ENCODE data around the gene WFIKKN1.

Gene WFIKKN1

GRCh38 chr16:592518-593306, 38.1 kb upstream of the WFIKKN1 start:
- Histone ChIP-seq H3K27ac (ENCODE audit: extremely low read depth, low read depth, low read length) (no peak overlapping the region), H3K4me3 (ENCODE audit: low read depth, low read length) (no peak overlapping the region), H3K4me1 (ENCODE audit: control insufficient read depth, insufficient read depth, low read length) (peaks cover 14% of the 10 kb centered on the region), H3K36me3 (ENCODE audit: control insufficient read depth in 2 of 2, insufficient read depth in 1 of 2, low read length in 2 of 2) (peaks cover 0 to 8% of the 10 kb centered on the region in 2 experiments; a peak in 1 of 3 replicates), H3K9me3 (ENCODE audit: control insufficient read depth, insufficient read depth, low read depth, low read length) (no peaks in the 10 kb centered on the region)
- POLR2A ChIA-PET, result interaction anchor here (1.0 kb wide), 1 partner anchor 11 kb away, joined by 5 read pairs; no protein-coding TSS in a partner anchor
- CTCF ChIA-PET, result interaction anchor here (1.5 kb wide), 1 partner anchor 9 kb away, joined by 4 read pairs; no protein-coding TSS in a partner anchor
- TF ChIP-seq, protein P1, sequence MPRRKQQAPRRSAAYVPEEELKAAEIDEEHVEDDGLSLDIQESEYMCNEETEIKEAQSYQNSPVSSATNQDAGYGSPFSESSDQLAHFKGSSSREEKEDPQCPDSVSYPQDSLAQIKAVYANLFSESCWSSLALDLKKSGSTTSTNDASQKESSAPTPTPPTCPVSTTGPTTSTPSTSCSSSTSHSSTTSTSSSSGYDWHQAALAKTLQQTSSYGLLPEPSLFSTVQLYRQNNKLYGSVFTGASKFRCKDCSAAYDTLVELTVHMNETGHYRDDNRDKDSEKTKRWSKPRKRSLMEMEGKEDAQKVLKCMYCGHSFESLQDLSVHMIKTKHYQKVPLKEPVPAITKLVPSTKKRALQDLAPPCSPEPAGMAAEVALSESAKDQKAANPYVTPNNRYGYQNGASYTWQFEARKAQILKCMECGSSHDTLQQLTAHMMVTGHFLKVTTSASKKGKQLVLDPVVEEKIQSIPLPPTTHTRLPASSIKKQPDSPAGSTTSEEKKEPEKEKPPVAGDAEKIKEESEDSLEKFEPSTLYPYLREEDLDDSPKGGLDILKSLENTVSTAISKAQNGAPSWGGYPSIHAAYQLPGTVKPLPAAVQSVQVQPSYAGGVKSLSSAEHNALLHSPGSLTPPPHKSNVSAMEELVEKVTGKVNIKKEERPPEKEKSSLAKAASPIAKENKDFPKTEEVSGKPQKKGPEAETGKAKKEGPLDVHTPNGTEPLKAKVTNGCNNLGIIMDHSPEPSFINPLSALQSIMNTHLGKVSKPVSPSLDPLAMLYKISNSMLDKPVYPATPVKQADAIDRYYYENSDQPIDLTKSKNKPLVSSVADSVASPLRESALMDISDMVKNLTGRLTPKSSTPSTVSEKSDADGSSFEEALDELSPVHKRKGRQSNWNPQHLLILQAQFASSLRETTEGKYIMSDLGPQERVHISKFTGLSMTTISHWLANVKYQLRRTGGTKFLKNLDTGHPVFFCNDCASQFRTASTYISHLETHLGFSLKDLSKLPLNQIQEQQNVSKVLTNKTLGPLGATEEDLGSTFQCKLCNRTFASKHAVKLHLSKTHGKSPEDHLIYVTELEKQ (tag by site-specific recombination; IDR thresholded peaks at IDR 0.05; ENCODE audit: borderline replicate concordance), result no peak
- TF ChIP-seq HOXC10 (CRISPR knock-in tag; IDR thresholded peaks at IDR 0.05) (no peak), ZNF155 (tag by site-specific recombination; IDR thresholded peaks at IDR 0.05) (no peak), ZNF18 (tag by site-specific recombination; IDR thresholded peaks at IDR 0.05) (no peak), ZNF266 (tag by site-specific recombination; IDR thresholded peaks at IDR 0.05; ENCODE audit: low read depth) (no peak), REPIN1 (tag by site-specific recombination; IDR thresholded peaks at IDR 0.05; ENCODE audit: low read depth) (no peak), ZNF132 (tag by site-specific recombination; IDR thresholded peaks at IDR 0.05; ENCODE audit: borderline replicate concordance) (no peak), BCL6B (tag by site-specific recombination; IDR thresholded peaks at IDR 0.05) (no peak), ZNF324 (tag by site-specific recombination; IDR thresholded peaks at IDR 0.05) (no peak), KLF8 (tag by site-specific recombination; IDR thresholded peaks at IDR 0.05) (no peak), ZNF776 (tag by site-specific recombination; IDR thresholded peaks at IDR 0.05; ENCODE audit: borderline replicate concordance) (no peak), ZNF426 (tag by site-specific recombination; IDR thresholded peaks at IDR 0.05) (no peak), SCRT1 (tag by site-specific recombination; IDR thresholded peaks at IDR 0.05; ENCODE audit: borderline replicate concordance) (no peak), ZBTB1 (tag by site-specific recombination; IDR thresholded peaks at IDR 0.05) (no peak), ZNF621 (tag by site-specific recombination; IDR thresholded peaks at IDR 0.05) (no peak), WT1 (tag by site-specific recombination; IDR thresholded peaks at IDR 0.05) (no peak), ZNF791 (tag by site-specific recombination; IDR thresholded peaks at IDR 0.05) (no peak), ZNF37A (tag by site-specific recombination; IDR thresholded peaks at IDR 0.05) (no peak), ZNF24 (tag by site-specific recombination; IDR thresholded peaks at IDR 0.05) (no peak)
- TF ChIP-seq, protein P2, sequence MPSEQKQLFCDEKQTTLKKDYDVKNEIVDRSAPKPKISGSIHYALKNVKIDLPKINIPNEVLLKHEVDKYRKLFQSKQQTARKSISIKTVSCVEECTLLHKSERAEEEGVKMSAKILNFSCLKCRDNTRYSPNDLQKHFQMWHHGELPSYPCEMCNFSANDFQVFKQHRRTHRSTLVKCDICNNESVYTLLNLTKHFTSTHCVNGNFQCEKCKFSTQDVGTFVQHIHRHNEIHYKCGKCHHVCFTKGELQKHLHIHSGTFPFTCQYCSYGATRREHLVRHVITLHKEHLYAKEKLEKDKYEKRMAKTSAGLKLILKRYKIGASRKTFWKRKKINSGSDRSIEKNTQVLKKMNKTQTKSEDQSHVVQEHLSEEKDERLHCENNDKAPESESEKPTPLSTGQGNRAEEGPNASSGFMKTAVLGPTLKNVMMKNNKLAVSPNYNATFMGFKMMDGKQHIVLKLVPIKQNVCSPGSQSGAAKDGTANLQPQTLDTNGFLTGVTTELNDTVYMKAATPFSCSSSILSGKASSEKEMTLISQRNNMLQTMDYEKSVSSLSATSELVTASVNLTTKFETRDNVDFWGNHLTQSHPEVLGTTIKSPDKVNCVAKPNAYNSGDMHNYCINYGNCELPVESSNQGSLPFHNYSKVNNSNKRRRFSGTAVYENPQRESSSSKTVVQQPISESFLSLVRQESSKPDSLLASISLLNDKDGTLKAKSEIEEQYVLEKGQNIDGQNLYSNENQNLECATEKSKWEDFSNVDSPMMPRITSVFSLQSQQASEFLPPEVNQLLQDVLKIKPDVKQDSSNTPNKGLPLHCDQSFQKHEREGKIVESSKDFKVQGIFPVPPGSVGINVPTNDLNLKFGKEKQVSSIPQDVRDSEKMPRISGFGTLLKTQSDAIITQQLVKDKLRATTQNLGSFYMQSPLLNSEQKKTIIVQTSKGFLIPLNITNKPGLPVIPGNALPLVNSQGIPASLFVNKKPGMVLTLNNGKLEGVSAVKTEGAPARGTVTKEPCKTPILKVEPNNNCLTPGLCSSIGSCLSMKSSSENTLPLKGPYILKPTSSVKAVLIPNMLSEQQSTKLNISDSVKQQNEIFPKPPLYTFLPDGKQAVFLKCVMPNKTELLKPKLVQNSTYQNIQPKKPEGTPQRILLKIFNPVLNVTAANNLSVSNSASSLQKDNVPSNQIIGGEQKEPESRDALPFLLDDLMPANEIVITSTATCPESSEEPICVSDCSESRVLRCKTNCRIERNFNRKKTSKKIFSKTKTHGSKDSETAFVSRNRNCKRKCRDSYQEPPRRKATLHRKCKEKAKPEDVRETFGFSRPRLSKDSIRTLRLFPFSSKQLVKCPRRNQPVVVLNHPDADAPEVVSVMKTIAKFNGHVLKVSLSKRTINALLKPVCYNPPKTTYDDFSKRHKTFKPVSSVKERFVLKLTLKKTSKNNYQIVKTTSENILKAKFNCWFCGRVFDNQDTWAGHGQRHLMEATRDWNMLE (tag by site-specific recombination; conservative IDR thresholded peaks at IDR 0.05; ENCODE audit: low read depth), result no peak
- TF ChIP-seq, protein P3, sequence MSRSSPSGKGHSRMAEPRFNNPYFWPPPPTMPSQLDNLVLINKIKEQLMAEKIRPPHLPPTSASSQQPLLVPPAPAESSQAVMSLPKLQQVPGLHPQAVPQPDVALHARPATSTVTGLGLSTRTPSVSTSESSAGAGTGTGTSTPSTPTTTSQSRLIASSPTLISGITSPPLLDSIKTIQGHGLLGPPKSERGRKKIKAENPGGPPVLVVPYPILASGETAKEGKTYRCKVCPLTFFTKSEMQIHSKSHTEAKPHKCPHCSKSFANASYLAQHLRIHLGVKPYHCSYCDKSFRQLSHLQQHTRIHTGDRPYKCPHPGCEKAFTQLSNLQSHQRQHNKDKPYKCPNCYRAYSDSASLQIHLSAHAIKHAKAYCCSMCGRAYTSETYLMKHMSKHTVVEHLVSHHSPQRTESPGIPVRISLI (tag by site-specific recombination; IDR thresholded peaks at IDR 0.05), result no peak

Data from HEK293 (cell line).